HepG2 (cell line): ENCODE results near the gene SAYSD1. TPM values are rescaled to one million over a fixed set of nuclear protein-coding genes. Genes with fewer than 3 reads are reported as not detected.

ENCODE experiments used
- ATAC-seq: fragments of 200-7000 bp; cut with Tn5 transposase; 3 replicates; pipeline ENCODE4 v1.9.1; 2020; ENCODE audit warnings: mild to moderate bottlenecking, moderate library complexity
- BruUV-seq: library from RNA; stranded (reverse); fragments of 400-500 nt; replicated peaks from 2 replicates; lab custom pipeline; 2021; lab: Mats Ljungman, UMichigan
- CTCF ChIA-PET: fragments of 300-600 bp; formaldehyde crosslinking; extraction: SDS; loops from one replicate; lab custom pipeline; 2021; ENCODE audit warnings: low total read pairs, inconsistent platforms, low intra/inter-chr PET ratio; lab: Yijun Ruan, JAX
- POLR2A ChIA-PET: fragments of 350-600 bp; sonication (Branson Sonifier 250); formaldehyde crosslinking; loops from one replicate; lab custom pipeline; 2020; ENCODE audit warnings: antibody characterized with exemption, inconsistent platforms; lab: Yijun Ruan, JAX
- DNase-seq: peaks from one replicate; pipeline ENCODE4 v3.0.0-alpha.2; 2015; ENCODE audit warnings: low spot score
- FAIRE-seq: peaks from 3 replicates; lab custom pipeline; 2011; peaks lifted over from hg19 to GRCh38; lab: Jason Lieb, UNC
- H2AFZ ChIP-seq: one replicate; pipeline ENCODE4 v1.6.1; 2011; ENCODE audit warnings: low read length, inconsistent platforms
- H3K27ac ChIP-seq: fragments of 300-600 bp; 3 replicates; pipeline ENCODE4 v1.8.0; 2011; ENCODE audit warnings: mixed run types, mild to moderate bottlenecking, mixed read lengths, low read length, inconsistent platforms; ENCODE audit not compliant: insufficient read depth; ENCODE audit errors: extremely low read length
- H3K27me3 ChIP-seq, 2 experiments: fragments of 200-600 bp in 1 of 2; 2 replicates in 1 of 2; 3 replicates in 1 of 2; pipeline versions ENCODE4 v1.6.0 to v1.8.0; 2011; ENCODE audit warnings: low read length in 2 of 2, mild to moderate bottlenecking in 2 of 2, moderate library complexity in 2 of 2, inconsistent platforms in 1 of 2; ENCODE audit not compliant: insufficient read depth in 2 of 2, control insufficient read depth in 1 of 2
- H3K36me3 ChIP-seq, 2 experiments: fragments of 200-600 bp in 1 of 2; replicated peaks in 1 of 2; 2 replicates in 1 of 2; 3 replicates in 1 of 2; pipeline versions ENCODE4 v1.5.1 to v1.8.0; 2011; ENCODE audit warnings: low read length in 2 of 2, inconsistent platforms in 1 of 2; ENCODE audit not compliant: insufficient read depth in 2 of 2, control insufficient read depth in 1 of 2
- H3K4me1 ChIP-seq: 2 replicates; pipeline ENCODE4 v1.5.1; 2012; ENCODE audit warnings: low read length, inconsistent platforms; ENCODE audit not compliant: insufficient read depth
- H3K4me2 ChIP-seq: 2 replicates; pipeline ENCODE4 v1.6.0; 2011; ENCODE audit warnings: low read depth, low read length, inconsistent platforms
- H3K4me3 ChIP-seq, 3 experiments: fragments of 200-600 bp in 1 of 3; sonication (generic), shearing (Covaris generic) in 1 of 3; replicated peaks in 1 of 3; 2 replicates each; pipeline ENCODE4 v1.5.1; 2011 to 2016; ENCODE audit warnings: low read length in 3 of 3, inconsistent platforms in 2 of 3, low read depth in 2 of 3, mild to moderate bottlenecking in 2 of 3, control low read depth in 1 of 3, mixed read lengths in 1 of 3; ENCODE audit not compliant: insufficient read depth in 1 of 3
- H3K79me2 ChIP-seq: one replicate; pipeline ENCODE4 v1.6.1; 2011; ENCODE audit warnings: low read length, inconsistent platforms; ENCODE audit not compliant: insufficient read depth
- H3K9ac ChIP-seq: 2 replicates; pipeline ENCODE4 v1.6.0; 2011; ENCODE audit warnings: mild to moderate bottlenecking, low read depth, low read length, inconsistent platforms; ENCODE audit not compliant: insufficient read depth
- H3K9me3 ChIP-seq: 2 replicates; pipeline ENCODE4 v1.5.1; 2012; ENCODE audit warnings: mild to moderate bottlenecking, low read length
- H4K20me1 ChIP-seq: 2 replicates; pipeline ENCODE4 v1.6.0; 2011; ENCODE audit warnings: inconsistent platforms, mild to moderate bottlenecking, low read length, moderate library complexity; ENCODE audit not compliant: insufficient read depth
- CBX2 ChIP-seq, 2 experiments: fragments of 200-600 bp in 1 of 2; sonication (generic); formaldehyde crosslinking in 1 of 2; IDR thresholded peaks; 2 replicates each; pipeline versions ENCODE4 v1.7.0 to v1.8.1; 2018 to 2022; ENCODE audit warnings: low read depth in 2 of 2, low read length in 1 of 2, mild to moderate bottlenecking in 1 of 2, missing genetic modification reagents in 1 of 2
- NCOR1 ChIP-seq: fragments of 200-600 bp; sonication (generic); IDR thresholded peaks from 2 replicates; pipeline ENCODE4 v1.7.0; 2017; ENCODE audit warnings: antibody characterized with exemption, low read length, borderline replicate concordance
- RAD21 ChIP-seq: fragments of 450-650 bp; formaldehyde crosslinking; IDR thresholded peaks from 2 replicates; pipeline ENCODE4 v1.5.0; 2020; ENCODE audit warnings: mild to moderate bottlenecking
- RFXAP ChIP-seq: sonication (generic); formaldehyde crosslinking; IDR thresholded peaks from 2 replicates; pipeline ENCODE4 v1.4.0; 2020; ENCODE audit warnings: missing genetic modification reagents, borderline replicate concordance
- SP5 ChIP-seq: IDR thresholded peaks from 2 replicates; pipeline ENCODE4 v1.6.1; 2016; ENCODE audit warnings: low read depth, borderline replicate concordance
- ZBTB3 ChIP-seq: sonication (generic); formaldehyde crosslinking; IDR thresholded peaks from 2 replicates; pipeline ENCODE4 v1.4.0; 2020; ENCODE audit warnings: low read depth, mild to moderate bottlenecking, moderate library complexity, missing genetic modification reagents, borderline replicate concordance
- ZFAT ChIP-seq: sonication (generic); formaldehyde crosslinking; conservative IDR thresholded peaks from 2 replicates; pipeline ENCODE4 v1.8.1; 2023; ENCODE audit warnings: missing genetic modification reagents, inconsistent platforms
- ZNF234 ChIP-seq: sonication (generic); formaldehyde crosslinking; conservative IDR thresholded peaks from 2 replicates; pipeline ENCODE4 v1.5.1; 2020; ENCODE audit warnings: mild to moderate bottlenecking, missing genetic modification reagents
- ZNF317 ChIP-seq: sonication (generic); formaldehyde crosslinking; IDR thresholded peaks from 2 replicates; pipeline ENCODE4 v1.5.0; 2020; ENCODE audit warnings: mild to moderate bottlenecking, missing genetic modification reagents
- ZNF337 ChIP-seq: sonication (generic); formaldehyde crosslinking; IDR thresholded peaks from 2 replicates; pipeline ENCODE4 v1.5.1; 2020; ENCODE audit warnings: missing genetic modification reagents, low read depth, mild to moderate bottlenecking, borderline replicate concordance
- ZNF552 ChIP-seq: sonication (generic); formaldehyde crosslinking; IDR thresholded peaks from 2 replicates; pipeline ENCODE4 v1.9.0; 2022; ENCODE audit warnings: missing genetic modification reagents, mild to moderate bottlenecking, borderline replicate concordance
- ZNF7 ChIP-seq: IDR thresholded peaks from 2 replicates; pipeline ENCODE4 v1.6.1; 2016; ENCODE audit warnings: missing biosample characterization, missing genetic modification reagents
- WGBS: methylation state at CpG from one replicate; pipeline ENCODE4 v1.1.6; 2017; ENCODE audit warnings: low lambda C conversion rate; 5-methylcytosine and 5-hydroxymethylcytosine counted together
- in situ Hi-C: cut with HindIII; loops from 2 replicates; pipeline ENCODE4 v1.10.0; 2017; ENCODE audit warnings: low pct_unique_long_range_greater_than_20kb; ENCODE audit not compliant: extremely low pct_ligation_motif_present
- intact Hi-C: fragments of 100-400 bp; cut with micrococcal nuclease; formaldehyde crosslinking; loops from one replicate; pipeline ENCODE4 v1.10.0; 2022; ENCODE audit not compliant: unreplicated experiment
- polyA plus RNA-seq, 8 experiments: library from polyadenylated mRNA; depleted of rRNA in 3 of 8; stranded (reverse) in 7 of 8; unstranded in 1 of 8; fragments of >200 nt; fragmentation: Illumina TruSeq in 4 of 8; extraction: Trizol in 4 of 8; gene quantifications; 2 replicates each; pipeline versions ENCODE4 v1.2.1 to v1.2.3, GENCODE V29; 2011 to 2016; ENCODE audit warnings: low read depth in 4 of 8, missing spikeins in 1 of 8, mixed read lengths in 1 of 8; ENCODE audit not compliant: insufficient read depth in 1 of 8
- total RNA-seq, 5 experiments: library from RNA; depleted of rRNA; stranded (reverse); fragments of >200 nt; fragmentation: Illumina TruSeq; extraction: Trizol; gene quantifications; 2 replicates each; pipeline ENCODE4 v1.2.3, GENCODE V29; 2016; ENCODE audit warnings: low read depth in 1 of 5
- TF ChIP-seq, protein P1 (sequence below): sonication (generic); formaldehyde crosslinking; IDR thresholded peaks from 2 replicates; pipeline ENCODE4 v1.5.1; 2020; ENCODE audit warnings: mild to moderate bottlenecking, missing genetic modification reagents, borderline replicate concordance
- TF ChIP-seq, protein P2 (sequence below): sonication (generic); formaldehyde crosslinking; IDR thresholded peaks from 2 replicates; pipeline ENCODE4 v1.4.0; 2020; ENCODE audit warnings: missing genetic modification reagents, borderline replicate concordance
- TF ChIP-seq, protein P3 (sequence below): IDR thresholded peaks from 2 replicates; pipeline ENCODE4 v1.6.1; 2016; ENCODE audit warnings: missing biosample characterization, missing genetic modification reagents, low read depth
- TF ChIP-seq, protein P4 (sequence below): sonication (generic); IDR thresholded peaks from 2 replicates; pipeline ENCODE4 v1.6.1; 2016; ENCODE audit warnings: low read depth, borderline replicate concordance

The SAYSD1 gene
- total and polyA plus RNA-seq, 2 of the 13 experiments (the other 11 are each of a cell fraction or from before 2014, with no cell fraction given), result 10.1 to 16.0 TPM

DNA sequence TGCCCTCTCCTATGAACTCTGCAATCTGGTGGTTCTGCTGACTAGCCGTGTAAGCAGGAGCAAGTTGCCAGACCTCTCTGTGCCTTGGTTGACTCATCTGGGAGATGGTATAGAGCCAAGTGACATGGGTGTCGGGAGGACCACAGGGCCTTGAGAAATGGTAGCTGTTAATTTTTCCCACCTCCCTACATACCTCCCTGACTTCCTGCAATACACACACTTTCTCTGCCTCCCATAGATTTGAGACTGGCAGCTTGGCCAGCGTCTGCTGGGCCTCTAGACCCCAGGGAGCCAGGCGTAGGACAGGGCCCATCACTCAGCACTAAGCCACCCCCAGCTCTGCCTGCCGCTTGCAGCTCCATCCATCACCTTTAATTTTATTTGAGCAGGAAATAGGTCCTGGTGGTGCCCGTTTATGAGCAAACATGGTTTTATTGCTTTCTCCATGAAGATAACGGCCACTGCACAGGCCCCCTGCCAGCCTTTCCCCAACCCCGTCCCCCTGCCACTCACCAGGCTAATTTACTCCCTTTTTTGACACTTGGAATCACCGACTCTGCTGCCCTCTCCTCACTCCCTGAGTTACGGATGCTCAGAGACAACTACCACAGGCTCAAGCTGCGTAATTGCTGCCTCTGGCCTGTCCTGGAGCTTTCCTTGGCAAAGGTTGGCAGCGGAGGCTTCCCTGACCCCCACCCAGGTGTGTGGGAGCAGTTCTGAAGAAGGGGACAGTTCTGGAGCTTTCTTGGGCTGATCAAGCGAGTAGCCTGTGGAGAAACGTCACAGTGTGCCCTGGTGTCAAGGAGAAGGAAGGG is 55.3 kb downstream of the SAYSD1 start:
- in situ Hi-C loops, result no loop called here
- H3K27me3 ChIP-seq, result peaks cover 1 to 16% of the 10 kb centered on the region in 2 experiments; a peak in 3 of 5 replicates

More for the DNA sequence above, 55.3 kb downstream of the SAYSD1 start:
- DNase-seq, result no peak
- 11% methylated on average over 14 of the region's 14 CpGs for WGBS
- Histone ChIP-seq H3K4me2 (no peak overlapping the region), H4K20me1 (no peaks in the 10 kb centered on the region), H3K4me3 (no peak overlapping the region), H3K9me3 (no peaks in the 10 kb centered on the region), H3K4me1 (no peaks in the 10 kb centered on the region), H3K79me2 (no peaks in the 10 kb centered on the region), H3K9ac (no peak overlapping the region), H2AFZ (no peak overlapping the region), H3K36me3 (no peaks in the 10 kb centered on the region), H3K27ac (no peak overlapping the region)
- ChIA-PET CTCF (no interaction called here), POLR2A (no interaction called here)
- FAIRE-seq, result no peak
- intact Hi-C loops, result no loop called here
- ATAC-seq, result no peak
- no TSS peak for BruUV-seq
- TF ChIP-seq SP5 (no peak), RFXAP (no peak), ZNF317 (CRISPR knock-in tag) (no peak), ZBTB3 (CRISPR knock-in tag) (no peak), RAD21 (CRISPR knock-in tag) (no peak), ZNF552 (CRISPR knock-in tag) (no peak), ZFAT (CRISPR knock-in tag) (no peak), ZNF234 (CRISPR knock-in tag) (no peak), NCOR1 (no peak), ZNF337 (CRISPR knock-in tag) (no peak), ZNF7 (CRISPR knock-in tag) (no peak), CBX2 (IDR thresholded peaks at IDR 0.05; ENCODE audit: low read depth, low read length) (no peak), CBX2 (CRISPR knock-in tag; IDR thresholded peaks at IDR 0.05; ENCODE audit: low read depth) (no peak)
- TF ChIP-seq, protein P1, sequence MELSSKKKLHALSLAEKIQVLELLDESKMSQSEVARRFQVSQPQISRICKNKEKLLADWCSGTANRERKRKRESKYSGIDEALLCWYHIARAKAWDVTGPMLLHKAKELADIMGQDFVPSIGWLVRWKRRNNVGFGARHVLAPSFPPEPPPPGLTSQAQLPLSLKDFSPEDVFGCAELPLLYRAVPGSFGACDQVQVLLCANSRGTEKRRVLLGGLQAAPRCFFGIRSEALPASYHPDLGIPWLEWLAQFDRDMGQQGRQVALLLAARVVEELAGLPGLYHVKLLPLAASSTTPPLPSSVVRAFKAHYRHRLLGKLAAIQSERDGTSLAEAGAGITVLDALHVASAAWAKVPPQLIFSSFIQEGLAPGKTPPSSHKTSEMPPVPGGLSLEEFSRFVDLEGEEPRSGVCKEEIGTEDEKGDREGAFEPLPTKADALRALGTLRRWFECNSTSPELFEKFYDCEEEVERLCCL (CRISPR knock-in tag), result no peak
- TF ChIP-seq, protein P2, sequence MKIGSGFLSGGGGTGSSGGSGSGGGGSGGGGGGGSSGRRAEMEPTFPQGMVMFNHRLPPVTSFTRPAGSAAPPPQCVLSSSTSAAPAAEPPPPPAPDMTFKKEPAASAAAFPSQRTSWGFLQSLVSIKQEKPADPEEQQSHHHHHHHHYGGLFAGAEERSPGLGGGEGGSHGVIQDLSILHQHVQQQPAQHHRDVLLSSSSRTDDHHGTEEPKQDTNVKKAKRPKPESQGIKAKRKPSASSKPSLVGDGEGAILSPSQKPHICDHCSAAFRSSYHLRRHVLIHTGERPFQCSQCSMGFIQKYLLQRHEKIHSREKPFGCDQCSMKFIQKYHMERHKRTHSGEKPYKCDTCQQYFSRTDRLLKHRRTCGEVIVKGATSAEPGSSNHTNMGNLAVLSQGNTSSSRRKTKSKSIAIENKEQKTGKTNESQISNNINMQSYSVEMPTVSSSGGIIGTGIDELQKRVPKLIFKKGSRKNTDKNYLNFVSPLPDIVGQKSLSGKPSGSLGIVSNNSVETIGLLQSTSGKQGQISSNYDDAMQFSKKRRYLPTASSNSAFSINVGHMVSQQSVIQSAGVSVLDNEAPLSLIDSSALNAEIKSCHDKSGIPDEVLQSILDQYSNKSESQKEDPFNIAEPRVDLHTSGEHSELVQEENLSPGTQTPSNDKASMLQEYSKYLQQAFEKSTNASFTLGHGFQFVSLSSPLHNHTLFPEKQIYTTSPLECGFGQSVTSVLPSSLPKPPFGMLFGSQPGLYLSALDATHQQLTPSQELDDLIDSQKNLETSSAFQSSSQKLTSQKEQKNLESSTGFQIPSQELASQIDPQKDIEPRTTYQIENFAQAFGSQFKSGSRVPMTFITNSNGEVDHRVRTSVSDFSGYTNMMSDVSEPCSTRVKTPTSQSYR, result no peak
- TF ChIP-seq, protein P3, sequence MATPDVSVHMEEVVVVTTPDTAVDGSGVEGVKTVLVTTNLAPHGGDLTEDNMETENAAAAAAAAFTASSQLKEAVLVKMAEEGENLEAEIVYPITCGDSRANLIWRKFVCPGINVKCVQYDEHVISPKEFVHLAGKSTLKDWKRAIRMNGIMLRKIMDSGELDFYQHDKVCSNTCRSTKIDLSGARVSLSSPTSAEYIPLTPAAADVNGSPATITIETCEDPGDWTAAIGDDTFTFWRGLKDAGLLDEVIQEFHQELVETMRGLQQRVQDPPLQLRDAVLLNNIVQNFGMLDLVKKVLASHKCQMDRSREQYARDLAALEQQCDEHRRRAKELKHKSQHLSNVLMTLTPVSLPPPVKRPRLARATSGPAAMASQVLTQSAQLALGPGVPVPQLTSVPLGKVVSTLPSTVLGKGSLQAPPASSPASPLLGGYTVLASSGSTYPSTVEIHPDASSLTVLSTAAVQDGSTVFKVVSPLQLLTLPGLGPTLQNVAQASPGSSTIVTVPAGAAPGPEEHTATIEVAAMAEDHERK (CRISPR knock-in tag), result no peak
- TF ChIP-seq, protein P4, sequence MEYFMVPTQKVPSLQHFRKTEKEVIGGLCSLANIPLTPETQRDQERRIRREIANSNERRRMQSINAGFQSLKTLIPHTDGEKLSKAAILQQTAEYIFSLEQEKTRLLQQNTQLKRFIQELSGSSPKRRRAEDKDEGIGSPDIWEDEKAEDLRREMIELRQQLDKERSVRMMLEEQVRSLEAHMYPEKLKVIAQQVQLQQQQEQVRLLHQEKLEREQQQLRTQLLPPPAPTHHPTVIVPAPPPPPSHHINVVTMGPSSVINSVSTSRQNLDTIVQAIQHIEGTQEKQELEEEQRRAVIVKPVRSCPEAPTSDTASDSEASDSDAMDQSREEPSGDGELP, result no peak
